GM12864 (cell line): Measurements from ENCODE around the gene HRCT1.

ENCODE experiments used
- DNase-seq: peaks from one replicate; pipeline ENCODE4 v3.0.0-alpha.2; 2011; ENCODE audit warnings: low read depth
- H3K4me3 ChIP-seq: 2 replicates; pipeline ENCODE4 v1.5.1; 2011; ENCODE audit warnings: mild to moderate bottlenecking, low read depth, low read length, control low read depth
- CTCF ChIP-seq: IDR thresholded peaks from 2 replicates; pipeline ENCODE4 v1.5.1; 2011; ENCODE audit warnings: low read depth, mild to moderate bottlenecking, moderate library complexity, low read length, control low read depth, inconsistent platforms; ENCODE audit errors: missing control alignments

Gene HRCT1

DNA sequence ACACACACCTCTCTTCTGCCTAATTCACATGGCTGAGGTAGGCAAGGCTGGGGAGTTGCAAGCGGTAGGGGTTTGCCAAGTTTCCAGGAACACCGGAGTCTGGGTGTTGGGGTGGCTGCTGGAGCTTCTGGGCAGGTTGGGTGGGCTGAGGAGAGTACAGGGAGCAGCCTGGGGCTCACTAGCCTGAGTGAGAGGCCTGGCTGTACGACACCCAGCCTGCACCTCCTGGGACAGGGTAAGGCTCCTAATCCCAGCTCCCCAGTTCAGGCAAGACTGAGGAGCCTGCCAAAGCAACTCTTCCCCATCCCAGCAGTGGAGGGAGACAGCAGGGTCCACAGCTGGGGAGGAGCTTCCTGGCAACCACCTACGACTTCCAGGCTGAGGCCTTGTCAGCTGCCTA is 11.3 kb downstream of the HRCT1 start:
- no peak for TF ChIP-seq CTCF
- no peak for DNase-seq
- no peak overlapping the region for H3K4me3 ChIP-seq

GRCh38 chr9:35918780-35919179 is 12.8 kb downstream of the HRCT1 start:
- no peak for TF ChIP-seq CTCF
- no peak for DNase-seq
- H3K4me3 ChIP-seq, result no peak overlapping the region

DNA sequence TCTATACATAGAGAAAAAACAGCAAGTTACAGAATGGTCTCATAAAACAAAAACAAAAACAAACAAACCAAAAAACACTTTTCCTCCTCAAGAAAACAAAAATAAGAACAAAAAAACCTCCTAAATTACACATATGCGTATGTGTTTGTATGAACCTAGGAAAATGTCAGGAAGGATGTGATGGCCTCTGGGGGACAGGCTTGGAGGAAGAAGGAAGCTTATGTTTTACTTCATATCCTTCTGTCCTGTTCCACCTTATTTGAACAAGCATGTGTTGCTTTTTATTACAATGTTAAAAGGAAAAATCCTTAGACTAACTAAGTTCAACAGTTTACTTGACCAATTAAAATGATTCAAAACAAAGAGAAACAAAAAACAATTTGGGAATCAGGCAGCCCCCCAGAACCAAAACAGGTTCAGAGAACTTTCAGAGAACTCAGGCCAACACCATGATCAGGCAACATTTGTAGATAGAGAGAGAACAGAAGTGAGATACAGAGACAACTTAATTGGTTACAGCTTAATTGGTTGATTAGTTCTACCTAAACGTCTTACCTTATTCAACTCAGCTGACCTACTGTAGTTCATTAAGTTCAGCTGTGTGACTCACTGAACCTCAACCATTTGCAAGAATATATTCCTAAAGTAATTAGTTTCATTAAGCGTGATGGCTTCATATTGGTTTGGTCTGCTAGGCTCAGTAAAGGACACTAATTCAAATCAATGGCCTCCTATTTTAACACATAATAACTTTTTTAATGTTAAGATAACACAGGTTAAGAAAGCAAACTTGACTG is 13.4 kb downstream of the HRCT1 start:
- DNase-seq, result no peak
- no peak overlapping the region for H3K4me3 ChIP-seq
- TF ChIP-seq CTCF, result no peak

GRCh38 chr9:35920051-35920620 is 14.1 kb downstream of the HRCT1 start:
- no peak for TF ChIP-seq CTCF
- no peak for DNase-seq
- H3K4me3 ChIP-seq, result no peak overlapping the region

DNA sequence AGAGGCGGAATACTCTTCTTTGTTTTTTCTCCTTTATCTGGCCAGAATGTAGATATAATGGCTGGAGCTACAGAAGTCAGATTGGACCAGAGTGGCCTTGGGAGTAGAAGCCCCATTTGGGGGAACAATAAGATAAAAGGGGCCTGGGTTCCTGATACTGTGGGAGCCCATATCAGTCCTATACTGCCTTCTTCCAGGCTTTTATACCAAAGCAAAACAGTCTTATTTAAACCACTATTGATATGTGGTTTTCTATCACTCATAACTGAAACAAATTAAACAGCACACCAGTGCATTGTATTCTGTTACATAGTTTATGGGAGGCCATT is 17.6 kb downstream of the HRCT1 start:
- DNase-seq, result no peak
- no peak overlapping the region for H3K4me3 ChIP-seq
- no peak for TF ChIP-seq CTCF

DNA sequence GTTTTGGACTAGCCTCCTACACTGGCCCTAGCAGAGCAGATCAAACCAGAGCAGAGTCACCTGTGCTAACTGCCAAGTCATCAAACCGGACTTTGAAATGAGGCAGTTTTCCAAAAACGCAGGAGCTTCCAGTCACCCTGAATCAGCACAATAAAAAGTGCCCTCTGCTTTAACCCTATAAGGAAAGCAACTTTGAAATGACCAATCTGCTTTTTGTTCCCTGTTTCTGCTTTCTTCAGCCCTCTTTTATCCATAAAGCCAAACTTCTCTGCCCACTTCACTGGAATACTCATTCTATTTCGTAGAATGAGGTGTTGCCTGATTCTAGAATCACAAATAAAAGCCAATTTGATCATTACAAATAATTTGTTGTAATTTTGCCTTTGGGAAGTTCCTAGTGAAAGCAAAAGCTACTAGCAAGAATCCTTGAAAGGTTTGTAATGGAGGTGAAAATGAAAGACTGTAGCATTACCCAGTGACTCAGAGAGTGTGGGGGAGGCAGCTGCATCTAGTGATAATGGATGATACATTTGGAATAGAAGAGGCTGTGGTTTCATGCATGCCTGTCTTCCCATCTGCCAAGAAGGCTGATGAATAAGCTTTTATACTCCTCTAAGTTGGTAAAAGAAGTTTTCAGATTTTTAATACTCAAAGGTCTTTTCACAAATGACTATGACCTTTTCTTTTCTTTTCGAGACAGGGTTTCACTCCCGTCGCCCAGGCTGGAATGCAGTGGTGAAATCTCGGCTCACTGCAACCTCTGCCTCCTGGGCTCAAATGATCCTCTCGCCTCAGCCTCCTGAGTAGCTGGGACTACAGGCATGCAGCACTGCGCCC is 18.1 kb downstream of the HRCT1 start:
- no peak for DNase-seq
- H3K4me3 ChIP-seq, result no peak overlapping the region
- no peak for TF ChIP-seq CTCF
